HG03432 (cell line): Measurements from ENCODE around the gene CRY2.

ENCODE experiments used
- ATAC-seq: cut with Tn5 transposase; IDR thresholded peaks from one replicate; pipeline ENCODE4 v1.9.1; 2021; ENCODE audit warnings: mild to moderate bottlenecking, moderate library complexity; ENCODE audit not compliant: unreplicated experiment

The CRY2 gene

GRCh38 chr11:45917286-45917622 lies 70.0 kb downstream of the CRY2 start:
- ATAC-seq, result peak; percentile 1

GRCh38 chr11:45917623-45918330 lies 70.5 kb downstream of the CRY2 start, which contains the start of gene PEX16:
Gene PEX16 (minus strand): TSS chr11:45917877. CDS start chr11:45917811, 66 bp downstream.
- peak; percentile 90 for ATAC-seq

GRCh38 chr11:45918331-45918941 lies 71.2 kb downstream of the CRY2 start:
- ATAC-seq, result peak; percentile 47

- ATAC-seq, result no peak
These were observed 71.8 kb downstream of the CRY2 start for GRCh38 chr11:45918962-45919675.

- ATAC-seq, result no peak
These were observed 72.7 kb downstream of the CRY2 start for GRCh38 chr11:45919806-45920530.

- ATAC-seq, result no peak
These were observed 73.5 kb downstream of the CRY2 start for GRCh38 chr11:45920531-45921477.

GRCh38 chr11:45921561-45922424 lies 74.5 kb downstream of the CRY2 start:
- no peak for ATAC-seq

- no peak for ATAC-seq
These were observed 75.3 kb downstream of the CRY2 start, which contains the start of gene LARGE2 for GRCh38 chr11:45922425-45923082. Gene LARGE2 (plus strand): TSS chr11:45922656. CDS start chr11:45922883, 227 bp downstream.

- no peak for ATAC-seq
These were observed 77.0 kb downstream of the CRY2 start for GRCh38 chr11:45924036-45924915.

GRCh38 chr11:45924927-45925326 lies 77.7 kb downstream of the CRY2 start:
- no peak for ATAC-seq

- no peak for ATAC-seq
These were observed 78.3 kb downstream of the CRY2 start for GRCh38 chr11:45925550-45925949.

GRCh38 chr11:45926001-45926401 lies 78.7 kb downstream of the CRY2 start:
- no peak for ATAC-seq

GRCh38 chr11:45926536-45927331 lies 79.5 kb downstream of the CRY2 start:
- no peak for ATAC-seq

- no peak for ATAC-seq
These were observed 80.0 kb downstream of the CRY2 start for GRCh38 chr11:45927332-45927683.

GRCh38 chr11:45927684-45928413 lies 80.6 kb downstream of the CRY2 start:
- ATAC-seq, result no peak

GRCh38 chr11:45928535-45929215 lies 81.4 kb downstream of the CRY2 start:
- no peak for ATAC-seq
